Stimulated activated CD4-positive, alpha-beta T cell treated with anti-CD3 and anti-CD28 coated beads, Interleukin-1b, Interleukin-23, amount 100 ng/mL, for 1 hour (primary cell): ENCODE results near the gene PDHA1.

Source experiments
- DNase-seq, 2 donors: peaks; one replicate each; pipeline ENCODE4 v3.0.0-alpha.2; 2020; ENCODE audit warnings: low read depth in 2 of 2

The PDHA1 gene

GRCh38 chrX:19343535-19344408 lies at the start of gene PDHA1:
Gene PDHA1, plus strand, starts transcription at chrX:19343927. Its CDS starts 111 bp downstream, at chrX:19344038.
- peak; percentile 72 to 80 for DNase-seq

DNA sequence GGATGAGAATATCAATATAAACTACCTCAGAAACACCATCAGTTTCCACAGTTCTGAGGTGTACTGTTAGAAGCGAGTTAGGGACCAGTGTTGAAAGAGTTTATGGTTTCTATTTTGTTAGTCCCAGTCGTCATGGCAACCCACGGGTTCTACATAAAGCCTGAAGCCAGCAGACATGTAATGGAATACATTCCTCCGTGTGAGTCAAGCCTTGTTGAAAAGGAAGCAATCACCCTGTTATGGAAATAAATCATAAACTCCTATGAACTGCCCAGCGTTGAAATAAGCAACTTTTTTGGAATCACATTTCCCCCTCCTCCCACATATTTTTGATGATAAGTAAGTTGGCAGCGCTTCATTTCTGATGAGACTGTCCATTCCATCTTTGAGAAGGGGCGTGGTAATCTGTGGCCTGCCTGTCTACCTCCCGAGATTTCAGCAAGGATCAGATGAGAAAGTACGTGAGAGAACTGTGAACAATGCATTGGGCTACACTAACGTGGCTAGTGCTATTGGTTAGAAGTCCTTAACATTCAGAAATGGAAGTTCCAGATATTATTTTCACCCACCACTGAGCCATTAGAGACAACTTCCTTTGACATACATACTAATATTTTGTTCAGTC lies 40.4 kb upstream of the PDHA1 start:
- DNase-seq, result no peak

GRCh38 chrX:19326567-19326966 lies 17.2 kb upstream of the PDHA1 start:
- DNase-seq, result no peak

DNA sequence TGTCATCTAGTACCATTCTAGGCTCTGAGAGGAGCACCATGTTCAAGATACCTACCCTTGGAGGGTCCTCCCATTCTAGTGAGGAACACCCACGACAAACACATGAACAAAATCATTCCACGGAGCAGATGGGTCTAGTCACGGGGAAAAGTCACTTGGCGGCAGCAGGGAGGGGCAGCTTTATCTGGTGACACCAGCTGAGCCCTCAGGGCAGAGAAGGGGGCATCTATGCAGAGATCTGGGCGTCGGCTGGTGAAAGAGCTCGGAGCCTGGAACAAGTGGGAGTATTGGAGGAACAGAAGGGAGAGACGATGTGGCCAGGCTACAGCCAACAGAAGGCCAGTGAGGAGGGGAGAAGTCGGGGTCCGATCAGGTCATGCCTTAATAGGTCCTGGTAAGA lies 11.9 kb upstream of the PDHA1 start:
- no peak for DNase-seq

DNA sequence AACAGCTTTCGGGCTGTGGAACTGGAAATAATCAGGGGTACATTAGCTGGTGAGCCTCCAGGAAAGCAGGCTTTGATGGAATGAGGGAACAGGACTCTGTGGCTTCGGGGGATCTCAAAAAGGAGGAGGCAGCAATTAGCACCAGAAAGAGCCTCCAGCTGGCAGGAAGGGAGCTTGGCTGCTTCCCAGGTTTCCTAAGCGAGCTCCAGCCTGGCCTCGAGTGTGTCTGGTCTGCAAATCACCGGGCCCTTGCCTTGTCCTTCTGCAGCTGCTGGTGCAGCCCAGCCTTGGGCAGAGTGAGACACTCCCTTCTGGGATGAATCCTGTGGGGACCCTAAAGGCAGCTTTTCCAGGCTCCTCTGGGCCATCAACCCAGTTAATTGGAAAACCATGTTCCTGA lies 10.7 kb upstream of the PDHA1 start:
- no peak for DNase-seq

GRCh38 chrX:19334945-19335626 lies 8.6 kb upstream of the PDHA1 start:
- no peak for DNase-seq

DNA sequence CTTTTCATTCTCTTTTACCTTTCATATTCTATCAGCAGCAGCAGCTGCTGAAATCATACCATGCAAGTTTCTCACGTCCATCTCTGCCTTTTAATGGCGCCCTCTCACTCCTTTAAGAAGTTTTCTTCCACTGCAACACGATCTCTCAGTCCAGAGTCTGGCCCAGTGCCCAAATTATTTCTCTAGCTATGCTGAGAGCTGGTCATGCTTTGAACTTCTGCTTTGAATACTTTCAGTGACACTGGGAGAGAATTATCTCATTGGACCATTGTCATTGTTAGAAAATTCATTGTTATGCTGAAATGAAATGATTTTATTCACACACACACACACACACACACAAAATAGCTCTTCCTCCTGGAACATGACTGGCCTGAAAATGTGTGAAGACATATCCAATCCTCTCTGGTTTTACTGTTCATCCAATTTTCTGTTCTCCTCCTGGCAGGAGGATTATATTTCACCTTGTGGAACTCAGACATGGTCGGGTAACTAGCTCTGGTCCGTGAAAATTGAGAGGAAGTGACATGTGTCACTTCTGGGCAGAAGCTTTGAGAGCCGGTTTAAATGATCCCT lies 1.3 kb upstream of the PDHA1 start:
- no peak for DNase-seq

GRCh38 chrX:19343085-19343534 lies 617 bp upstream of the PDHA1 start:
- DNase-seq, result no peak

GRCh38 chrX:19344661-19345060 lies 934 bp downstream of the PDHA1 start:
- DNase-seq, result no peak

DNA sequence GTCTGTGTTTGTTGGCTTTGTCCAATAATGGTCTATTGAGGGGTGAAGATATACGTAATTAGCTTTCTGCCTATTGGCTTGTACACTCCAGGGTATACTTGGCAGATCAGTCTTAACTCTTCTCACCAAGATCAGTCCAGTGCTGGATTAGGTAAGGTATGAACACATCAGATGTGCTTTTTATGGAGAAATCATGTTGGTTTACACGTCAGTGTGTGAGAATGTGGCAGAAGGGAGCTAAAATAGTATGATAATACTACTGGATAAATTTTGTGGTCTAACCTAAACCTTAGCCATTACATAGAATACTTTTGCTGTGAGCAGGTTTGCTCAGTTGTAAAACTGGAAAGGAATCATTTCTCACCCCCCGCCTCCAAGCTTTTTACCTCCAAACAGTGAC lies 4.2 kb downstream of the PDHA1 start:
- DNase-seq, result no peak

DNA sequence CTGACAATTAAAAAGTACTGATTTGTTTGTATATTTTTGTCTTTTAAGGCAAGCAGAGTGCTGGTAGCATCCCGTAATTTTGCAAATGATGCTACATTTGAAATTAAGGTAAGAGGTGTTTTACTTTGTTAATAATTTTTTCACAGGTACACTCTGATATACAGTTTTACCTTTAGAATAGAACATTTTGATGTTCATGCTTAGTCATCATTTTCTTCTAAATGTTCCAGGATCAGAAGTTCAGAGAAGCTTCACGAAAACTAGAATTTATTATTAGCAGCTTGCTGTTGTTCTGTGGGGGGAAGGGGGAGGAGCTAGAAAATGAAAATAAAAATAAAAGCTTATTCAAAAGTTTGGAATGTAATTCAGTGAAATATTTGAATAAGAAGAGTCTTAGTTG lies 5.5 kb downstream of the PDHA1 start:
- no peak for DNase-seq

- no peak for DNase-seq
These were observed 7.2 kb downstream of the PDHA1 start for GRCh38 chrX:19350941-19351384.

DNA sequence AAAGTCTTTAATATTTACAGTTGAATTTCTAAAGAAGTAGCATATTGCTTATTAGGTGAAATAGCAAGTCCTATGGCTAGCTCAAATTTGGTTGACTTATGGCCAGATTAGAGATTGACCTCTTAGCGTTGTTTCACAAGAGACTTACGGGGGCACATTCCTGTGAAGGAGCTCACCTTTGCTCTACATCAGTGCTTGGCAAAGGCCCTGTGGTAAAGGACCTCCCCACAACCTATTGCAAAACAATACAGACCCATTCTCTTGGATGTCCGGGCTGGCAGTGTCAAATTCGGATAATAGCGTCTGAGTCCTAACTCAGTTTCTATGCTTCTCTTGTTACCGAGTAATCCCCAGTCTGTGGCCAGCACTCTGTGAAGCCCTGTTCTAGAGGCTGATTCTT lies 10.9 kb downstream of the PDHA1 start:
- DNase-seq, result no peak

GRCh38 chrX:19358521-19358920 lies 14.8 kb downstream of the PDHA1 start:
- no peak for DNase-seq

DNA sequence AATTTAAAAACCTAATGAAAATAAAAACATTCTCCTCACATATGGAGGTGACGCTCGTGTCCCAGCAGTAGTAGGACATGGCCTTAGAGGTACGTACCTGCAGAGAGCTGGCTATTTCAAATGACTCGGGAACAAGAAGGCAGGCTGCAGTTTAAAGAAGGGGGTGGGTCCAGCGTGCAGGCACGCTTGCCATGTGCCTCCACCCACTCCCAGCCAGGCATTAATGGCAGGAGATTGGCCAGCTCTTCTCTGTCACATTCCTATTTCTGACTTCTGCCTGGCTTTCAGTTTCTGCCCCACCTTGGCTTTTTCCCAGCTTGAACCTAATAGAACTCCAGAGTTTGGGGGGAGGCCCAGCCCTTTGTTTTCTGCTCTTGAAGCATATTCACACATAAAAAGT lies 17.2 kb downstream of the PDHA1 start:
- DNase-seq, result no peak

DNA sequence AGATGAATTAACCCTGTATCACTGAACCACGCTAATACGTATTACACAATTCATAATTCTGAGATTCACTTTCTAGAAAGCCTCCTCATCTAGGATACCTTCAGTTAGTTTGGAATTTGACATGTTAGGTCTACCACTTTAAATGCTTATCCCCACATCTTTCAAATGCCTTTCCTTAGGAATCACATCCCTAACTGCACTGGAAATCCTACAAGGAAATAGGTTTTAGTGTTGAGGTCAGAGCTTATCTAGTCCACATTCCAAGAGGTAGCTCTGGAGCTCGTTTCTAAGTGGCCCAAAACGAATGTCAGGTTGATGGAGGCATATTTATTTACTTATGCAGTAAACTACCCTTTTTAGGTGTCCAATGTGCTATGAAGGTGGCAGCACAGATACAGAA lies 18.0 kb downstream of the PDHA1 start:
- no peak for DNase-seq

GRCh38 chrX:19368576-19368975 lies 24.8 kb downstream of the PDHA1 start:
- DNase-seq, result no peak

DNA sequence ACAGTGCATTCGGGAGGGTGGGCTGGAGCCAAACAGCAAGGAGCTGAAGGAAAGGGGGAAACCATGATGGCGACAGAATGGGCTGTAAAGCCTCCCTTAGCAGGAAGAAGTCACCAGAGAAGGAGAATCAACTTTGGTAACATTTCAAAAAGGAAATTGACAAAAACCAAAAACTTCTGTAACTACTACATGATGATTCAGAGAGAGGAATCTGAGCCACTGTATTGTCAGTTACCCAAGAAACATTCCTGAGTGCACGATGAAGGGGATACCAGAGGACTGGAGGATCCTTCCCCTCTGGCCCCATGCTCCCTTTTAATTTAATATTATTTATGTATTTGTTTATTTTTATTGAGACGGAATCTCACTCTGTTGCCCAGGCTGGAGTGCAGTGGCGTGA lies 26.3 kb downstream of the PDHA1 start:
- no peak for DNase-seq

DNA sequence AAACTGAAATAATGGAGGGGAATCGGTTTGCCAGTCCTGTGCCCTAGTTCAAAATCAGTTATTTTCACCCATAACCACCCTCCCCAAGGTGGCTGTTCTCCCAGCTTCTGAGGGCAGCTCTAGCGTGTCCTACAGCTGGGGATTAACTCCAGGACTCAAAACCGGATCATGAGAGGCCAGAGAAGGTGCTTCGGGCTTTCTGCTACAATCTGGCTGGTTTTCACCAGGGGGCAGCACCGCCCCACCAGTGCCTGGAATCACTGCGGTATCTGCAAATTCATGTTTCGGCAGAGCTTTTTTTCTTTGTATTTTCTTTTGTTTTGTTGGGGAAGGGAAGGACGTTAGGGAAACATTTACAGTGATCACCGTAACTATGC lies 28.4 kb downstream of the PDHA1 start:
- peak; percentile 14 to 43 for DNase-seq

- DNase-seq, result no peak
These were observed 29.0 kb downstream of the PDHA1 start for GRCh38 chrX:19372547-19373331.

GRCh38 chrX:19373351-19373891 lies 29.7 kb downstream of the PDHA1 start:
- DNase-seq, result no peak
